Right lobe of liver (tissue), 6 donors: ENCODE measurements around the gene OR7G1. TPM values are rescaled to one million over a fixed set of nuclear protein-coding genes. Genes with fewer than 3 reads are reported as not detected.
"Not testable (repeated sequence)": the region's sequence is repeated elsewhere in the genome, so short reads cannot be mapped to it uniquely, and the experiment has no call there.

ENCODE experiments used
- ATAC-seq, 4 donors: fragments of 200-7000 bp; cut with Tn5 transposase; one replicate each; pipeline ENCODE4 v1.9.1; 2020; ENCODE audit warnings: mild to moderate bottlenecking in 4 of 4, moderate library complexity in 4 of 4
- DNase-seq, 3 donors: peaks; one replicate each; pipeline ENCODE4 v3.0.0-alpha.2; 2020
- H3K27ac ChIP-seq, 3 donors: fragments of 200-600 bp; one replicate each; pipeline ENCODE4 v1.8.0; 2022
- H3K27me3 ChIP-seq, 2 donors: fragments of 200-600 bp; one replicate each; pipeline ENCODE4 v1.8.0; 2022
- H3K36me3 ChIP-seq, 4 donors: fragments of 200-600 bp; sonication (generic) in 1 of 4; one replicate each; pipeline versions ENCODE4 v1.5.1 to v1.8.0; 2017 to 2022; ENCODE audit warnings: control low read depth in 1 of 4
- H3K4me1 ChIP-seq, 4 donors: fragments of 200-600 bp; sonication (generic) in 1 of 4; one replicate each; pipeline versions ENCODE4 v1.5.1 to v1.8.0; 2017 to 2022; ENCODE audit warnings: control low read depth in 1 of 4
- H3K4me3 ChIP-seq, 3 donors: fragments of 200-600 bp; one replicate each; pipeline ENCODE4 v1.8.0; 2022
- H3K9me3 ChIP-seq, 4 donors: fragments of 200-600 bp; sonication (generic) in 1 of 4; one replicate each; pipeline versions ENCODE4 v1.5.1 to v1.8.0; 2017 to 2022; ENCODE audit warnings: control low read depth in 1 of 4
- POLR2A ChIP-seq: fragments of 450-650 bp; IDR thresholded peaks from one replicate; pipeline ENCODE4 v1.6.1; 2017; ENCODE audit warnings: antibody characterized with exemption, mild to moderate bottlenecking
- WGBS: methylation state at CpG from one replicate; pipeline ENCODE4 v1.1.6; 2018; ENCODE audit warnings: low coverage, low lambda C conversion rate; ENCODE audit not compliant: insufficient coverage; ENCODE audit errors: missing lambda C conversion rate; 5-methylcytosine and 5-hydroxymethylcytosine counted together
- intact Hi-C, 2 donors: fragments of 100-400 bp; cut with DNase I; formaldehyde crosslinking; loops; one replicate each; pipeline versions ENCODE4 v1.11.2 to v1.14.1; 2022
- total RNA-seq, 6 experiments: library from RNA; depleted of rRNA in 2 of 6; stranded (reverse); fragments of >200 nt in 2 of 6; fragmentation: NEBNext Ultra II Directional in 3 of 6; extraction: Animal tissue kit (Norgen Biotek cat#: 25700) in 3 of 6; gene quantifications; one replicate each; pipeline versions ENCODE4 v1.1.0 to v1.2.4, GENCODE V29; 2016 to 2023
- TF ChIP-seq, protein P1 (sequence below), 4 donors: fragments of 200-600 bp in 3 of 4; fragments of 450-650 bp in 1 of 4; IDR thresholded peaks; one replicate each; pipeline versions ENCODE4 v1.5.1 to v1.8.0; 2016 to 2022; ENCODE audit warnings: antibody characterized with exemption in 4 of 4, mild to moderate bottlenecking in 2 of 4
- donor health status: DM: no; HTN: yes; CAD: no.
- donor health status: DM: no; HTN: no; CAD: no.
- donor health status: DM: no; HTN: no; CAD: no.
- donor health status: DM: no; HTN: yes; CAD: no.
- donor health status: DM: no; HTN: yes; CAD: no.

The OR7G1 gene
- total RNA-seq, 6 experiments from 2014 or later: not detected

DNA sequence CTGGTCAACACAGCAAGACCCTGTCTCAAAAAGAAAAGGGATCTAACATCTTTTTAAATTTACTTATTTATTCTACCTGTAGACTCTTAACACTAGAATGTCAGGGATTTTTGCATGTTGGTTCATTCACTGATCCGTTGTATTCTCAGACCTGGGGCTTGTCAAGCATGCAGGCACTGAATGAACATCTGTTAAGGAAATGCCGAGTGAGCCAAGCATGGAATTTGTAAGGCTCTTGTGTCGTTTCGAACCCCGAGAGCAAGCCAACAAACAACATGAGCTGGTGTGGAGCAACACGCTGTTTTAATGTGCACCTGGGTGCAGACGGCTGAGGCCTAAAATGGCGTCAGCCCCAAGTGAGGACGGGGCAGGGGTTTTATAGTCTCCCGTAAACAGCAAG is 38.7 kb downstream of the OR7G1 start:
- TF ChIP-seq, protein P1, sequence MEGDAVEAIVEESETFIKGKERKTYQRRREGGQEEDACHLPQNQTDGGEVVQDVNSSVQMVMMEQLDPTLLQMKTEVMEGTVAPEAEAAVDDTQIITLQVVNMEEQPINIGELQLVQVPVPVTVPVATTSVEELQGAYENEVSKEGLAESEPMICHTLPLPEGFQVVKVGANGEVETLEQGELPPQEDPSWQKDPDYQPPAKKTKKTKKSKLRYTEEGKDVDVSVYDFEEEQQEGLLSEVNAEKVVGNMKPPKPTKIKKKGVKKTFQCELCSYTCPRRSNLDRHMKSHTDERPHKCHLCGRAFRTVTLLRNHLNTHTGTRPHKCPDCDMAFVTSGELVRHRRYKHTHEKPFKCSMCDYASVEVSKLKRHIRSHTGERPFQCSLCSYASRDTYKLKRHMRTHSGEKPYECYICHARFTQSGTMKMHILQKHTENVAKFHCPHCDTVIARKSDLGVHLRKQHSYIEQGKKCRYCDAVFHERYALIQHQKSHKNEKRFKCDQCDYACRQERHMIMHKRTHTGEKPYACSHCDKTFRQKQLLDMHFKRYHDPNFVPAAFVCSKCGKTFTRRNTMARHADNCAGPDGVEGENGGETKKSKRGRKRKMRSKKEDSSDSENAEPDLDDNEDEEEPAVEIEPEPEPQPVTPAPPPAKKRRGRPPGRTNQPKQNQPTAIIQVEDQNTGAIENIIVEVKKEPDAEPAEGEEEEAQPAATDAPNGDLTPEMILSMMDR (IDR thresholded peaks at IDR 0.05): no peak
- no peak for TF ChIP-seq POLR2A
- Histone ChIP-seq H3K36me3 (no peaks in the 10 kb centered on the region), H3K27me3 (no peaks in the 10 kb centered on the region), H3K4me1 (no peaks in the 10 kb centered on the region), H3K9me3 (no peaks in the 10 kb centered on the region), H3K27ac (no peak overlapping the region), H3K4me3 (no peak overlapping the region)
- no peak for ATAC-seq
- DNase-seq: no peak
- WGBS: 86% methylated on average over 9 of the region's 10 CpGs
- intact Hi-C loops: no loop called here

DNA sequence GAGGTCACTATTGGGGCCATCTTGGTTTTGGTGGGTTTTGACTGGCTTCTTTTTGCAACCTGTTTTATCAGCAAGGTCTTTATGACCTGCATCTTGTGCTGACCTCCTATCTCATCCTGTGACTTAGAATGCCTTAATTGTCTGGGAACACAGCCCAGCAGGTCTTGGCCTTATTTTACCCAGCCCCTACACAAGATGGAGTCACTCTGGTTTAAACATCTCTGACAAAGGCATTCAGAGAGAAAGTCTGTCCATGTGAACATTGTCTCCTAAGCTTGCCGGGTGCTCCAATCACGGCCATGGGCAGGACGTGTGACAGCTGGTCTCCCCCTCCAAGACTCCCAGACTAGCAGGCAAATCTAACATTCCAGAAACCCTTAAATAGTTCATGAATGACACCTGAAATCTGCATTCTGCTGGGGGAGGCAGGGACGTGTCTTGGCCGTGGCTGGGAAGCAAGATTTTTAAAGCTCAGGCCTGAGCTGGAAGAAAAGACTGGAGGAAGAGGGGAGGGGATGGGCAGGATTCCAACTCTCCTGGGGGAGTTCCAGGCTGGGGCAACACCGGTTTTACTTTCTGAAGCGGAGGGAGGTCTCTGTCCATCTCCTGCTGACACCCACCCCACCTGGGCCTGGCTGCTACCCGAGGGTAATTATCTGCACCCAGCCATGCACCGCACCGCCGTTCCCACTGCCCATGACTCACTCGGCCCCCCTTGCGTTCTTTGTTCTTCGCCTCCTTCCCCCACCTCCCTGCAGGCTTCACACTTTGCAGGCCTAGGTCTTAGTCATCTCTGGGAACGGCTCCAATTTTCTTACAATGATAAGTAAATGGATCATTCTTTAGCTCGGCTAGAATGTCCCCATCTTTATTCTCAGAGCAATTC is 40.3 kb downstream of the OR7G1 start:
- intact Hi-C loops: no loop called here
- peak in 2 of 3 donors; percentile 41 to 47 for DNase-seq

GRCh38 chr19:9073806-9074205 is 41.8 kb downstream of the OR7G1 start:
- intact Hi-C loops: no loop called here

More for the DNA sequence above, 40.3 kb downstream of the OR7G1 start:
- TF ChIP-seq, protein P1 (IDR thresholded peaks at IDR 0.05): no peak
- TF ChIP-seq POLR2A: no peak
- H3K27ac ChIP-seq: no peak overlapping the region
- no peaks in the 10 kb centered on the region for H3K27me3 ChIP-seq
- H3K9me3 ChIP-seq: no peaks in the 10 kb centered on the region
- H3K36me3 ChIP-seq: no peaks in the 10 kb centered on the region
- ATAC-seq: peak; percentile 31 to 90 (median 70)
- 25% methylated on average over 14 of the region's 16 CpGs for WGBS
- H3K4me3 ChIP-seq: no peak overlapping the region
- no peaks in the 10 kb centered on the region for H3K4me1 ChIP-seq

DNA sequence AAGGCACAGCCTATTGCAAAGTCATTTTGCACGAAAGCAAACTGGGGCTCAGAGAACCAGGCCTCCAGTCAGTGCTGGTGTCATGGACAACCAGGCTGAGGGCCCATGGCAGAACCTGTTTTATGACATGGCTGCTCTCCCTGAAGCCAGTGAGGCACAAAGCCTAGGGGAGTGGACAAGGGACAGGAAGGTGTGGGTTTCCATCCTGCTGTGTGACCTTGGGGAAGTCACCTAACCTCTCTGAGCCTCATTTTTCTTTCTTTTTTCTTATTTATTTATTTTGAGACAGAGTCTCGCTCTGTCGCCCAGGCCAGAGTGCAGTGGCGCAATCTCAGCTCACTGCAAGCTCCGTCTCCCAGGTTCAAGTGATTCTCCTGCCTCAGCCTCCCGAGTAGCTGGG is 43.8 kb downstream of the OR7G1 start:
- intact Hi-C loops, H3K36me3 ChIP-seq, H3K4me3 ChIP-seq, ATAC-seq, H3K4me1 ChIP-seq, DNase-seq, H3K27me3 ChIP-seq, H3K27ac ChIP-seq, H3K9me3 ChIP-seq: not testable (repeated sequence)
- WGBS: 76% methylated on average over 3 of the region's 6 CpGs

More at GRCh38 chr19:9073806-9074205, 41.8 kb downstream of the OR7G1 start:
- Histone ChIP-seq H3K36me3 (no peaks in the 10 kb centered on the region), H3K27ac (no peak overlapping the region), H3K27me3 (no peaks in the 10 kb centered on the region), H3K4me3 (no peak overlapping the region), H3K9me3 (no peaks in the 10 kb centered on the region), H3K4me1 (no peaks in the 10 kb centered on the region)
- ATAC-seq: no peak
- no peak for TF ChIP-seq POLR2A
- TF ChIP-seq, protein P1 (IDR thresholded peaks at IDR 0.05): no peak
- WGBS: 41% methylated on average over 6 of the region's 6 CpGs
- DNase-seq: no peak

- TF ChIP-seq, protein P1 (IDR thresholded peaks at IDR 0.05): no peak
- no peak for TF ChIP-seq POLR2A
- no peaks in the 10 kb centered on the region for H3K4me1 ChIP-seq
- no peaks in the 10 kb centered on the region for H3K36me3 ChIP-seq
- no peaks in the 10 kb centered on the region for H3K9me3 ChIP-seq
- intact Hi-C loops: no loop called here
- 21% methylated on average over 3 of the region's 5 CpGs for WGBS
- no peaks in the 10 kb centered on the region for H3K27me3 ChIP-seq
- DNase-seq (no peak), ATAC-seq (no peak)
- H3K4me3 ChIP-seq: no peak overlapping the region
- H3K27ac ChIP-seq: no peak overlapping the region
These were observed 45.5 kb downstream of the OR7G1 start for GRCh38 chr19:9070066-9070465.
